Spleen (tissue), 11 donors: ENCODE measurements around the gene WNT9B. TPM values are rescaled to one million over a fixed set of nuclear protein-coding genes. Genes with fewer than 3 reads are reported as not detected.

Experiments used
- DNase-seq: peaks from one replicate; pipeline ENCODE4 v3.0.0-alpha.2; 2020
- H3K27ac ChIP-seq, 8 donors: fragments of 200-600 bp; sonication (generic) in 7 of 8; 1 replicate in 4 of 8; 2 replicates in 4 of 8; pipeline versions ENCODE4 v1.5.0 to v1.8.0; 2016 to 2021; ENCODE audit warnings: inconsistent platforms in 4 of 8, mild to moderate bottlenecking in 4 of 8, moderate library complexity in 1 of 8
- H3K27me3 ChIP-seq, 7 donors: fragments of 200-600 bp; sonication (generic) in 6 of 7; replicated peaks in 1 of 7; 1 replicate in 4 of 7; 2 replicates in 3 of 7; pipeline versions ENCODE4 v1.5.0 to v1.8.0; 2016 to 2021; ENCODE audit warnings: inconsistent platforms in 3 of 7, mild to moderate bottlenecking in 1 of 7
- H3K36me3 ChIP-seq, 6 donors: fragments of 200-600 bp; sonication (generic) in 5 of 6; 1 replicate in 4 of 6; 2 replicates in 2 of 6; pipeline versions ENCODE4 v1.5.0 to v1.8.0; 2016 to 2021; ENCODE audit warnings: inconsistent platforms in 2 of 6
- H3K4me1 ChIP-seq, 6 donors: fragments of 200-600 bp; sonication (generic) in 5 of 6; 1 replicate in 3 of 6; 2 replicates in 3 of 6; pipeline versions ENCODE4 v1.5.0 to v1.8.0; 2016 to 2021; ENCODE audit warnings: inconsistent platforms in 3 of 6
- H3K4me3 ChIP-seq, 8 donors: fragments of 200-600 bp; sonication (generic) in 7 of 8; 1 replicate in 4 of 8; 2 replicates in 4 of 8; pipeline versions ENCODE4 v1.5.0 to v1.8.0; 2016 to 2021; ENCODE audit warnings: inconsistent platforms in 4 of 8, mild to moderate bottlenecking in 4 of 8, moderate library complexity in 2 of 8
- H3K9me3 ChIP-seq, 8 donors: fragments of 200-600 bp; sonication (generic) in 7 of 8; 1 replicate in 4 of 8; 2 replicates in 4 of 8; pipeline versions ENCODE4 v1.5.0 to v1.8.0; 2016 to 2021; ENCODE audit warnings: inconsistent platforms in 4 of 8
- POLR2A ChIP-seq, 3 donors: fragments of 450-650 bp; IDR thresholded peaks; one replicate each; pipeline ENCODE4 v1.5.1; 2017; ENCODE audit warnings: antibody characterized with exemption in 3 of 3, mild to moderate bottlenecking in 1 of 3
- POLR2AphosphoS5 ChIP-seq, 3 donors: sonication (generic); formaldehyde crosslinking; IDR thresholded peaks; one replicate each; pipeline ENCODE4 v1.5.1; 2017; ENCODE audit warnings: antibody characterized with exemption in 3 of 3
- WGBS, 5 donors: extraction: QIAGEN DNeasy Blood & Tissue Kit in 3 of 5; methylation state at CpG; one replicate each; pipeline versions ENCODE4 v1.1.5 to v1.1.7; 2013 to 2018; 5-methylcytosine and 5-hydroxymethylcytosine counted together
- intact Hi-C: fragments of 100-400 bp; cut with DNase I; formaldehyde crosslinking; loops from one replicate; pipeline ENCODE4 v1.15.0; 2023; ENCODE audit warnings: low total_unique reads
- polyA plus RNA-seq, 3 donors: library from polyadenylated mRNA; stranded (reverse); fragments of 200-250 nt; gene quantifications; one replicate each; pipeline ENCODE4 v1.2.1, GENCODE V29; 2013
- total RNA-seq, 7 donors: library from RNA; depleted of rRNA in 3 of 7; stranded (reverse); fragments of >200 nt in 3 of 7; fragmentation: NEBNext Ultra II Directional in 4 of 7; extraction: Animal tissue kit (Norgen Biotek cat#: 25700) in 4 of 7; gene quantifications; one replicate each; pipeline versions ENCODE4 v1.1.0 to v1.2.1, GENCODE V29; 2016 to 2021
- TF ChIP-seq, protein P1 (sequence below), 11 experiments: fragments of 200-600 bp in 7 of 11; fragments of 450-650 bp in 4 of 11; sonication (generic) in 4 of 11; IDR thresholded peaks in 8 of 11; conservative IDR thresholded peaks in 3 of 11; 1 replicate in 7 of 11; 2 replicates in 4 of 11; pipeline versions ENCODE4 v1.4.0 to v1.8.0; 2016 to 2021; ENCODE audit warnings: antibody characterized with exemption in 11 of 11, inconsistent platforms in 4 of 11, mild to moderate bottlenecking in 1 of 11
- donor health status: healthy with polysubstance abuse.
- donor health status: DM: no; HTN: no; CAD: no; lungs with moderate emphysema.
- donor health status: DM: no; HTN: no; CAD: no.
- donor health status: Bipolar disorder and iron deficiency.
- donor health status: healthy.
- donor health status: DM: no; HTN: no; CAD: no.
- donor health status: DM: yes; HTN: yes; CAD: no.

Gene WNT9B
- total and polyA plus RNA-seq, 10 donors: 0.03 to 13.4 (median 0.69) TPM

DNA sequence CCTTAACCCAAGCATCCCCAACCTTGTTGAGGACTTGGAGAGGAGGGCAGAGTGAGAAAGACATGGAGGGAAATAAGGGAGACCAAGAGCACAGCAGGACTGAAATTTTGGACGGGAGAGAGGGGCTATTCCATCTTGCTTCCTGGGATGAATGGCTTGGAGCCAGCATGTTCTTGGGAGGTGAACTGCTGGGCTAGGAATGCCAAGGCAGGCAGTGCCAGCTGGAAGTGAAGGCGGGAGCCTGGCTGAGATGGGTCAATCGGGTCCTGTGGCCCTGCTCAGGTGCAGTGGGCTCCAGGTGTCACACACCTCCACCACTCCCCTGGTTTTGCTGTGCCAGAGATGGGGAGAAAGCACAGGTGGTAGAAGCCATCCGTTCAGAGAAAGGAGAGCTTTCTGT, 25.5 kb downstream of the WNT9B start:
- Histone ChIP-seq H3K27me3 (no peaks in the 10 kb centered on the region), H3K36me3 (no peaks in the 10 kb centered on the region), H3K27ac (peak overlapping the region in 5 of 8 donors; percentile 72 to 82 (median 76)), H3K4me1 (peaks cover 4 to 32% (median 21%) of the 10 kb centered on the region in 6 donors), H3K9me3 (no peaks in the 10 kb centered on the region), H3K4me3 (no peak overlapping the region)
- TF ChIP-seq, protein P1, sequence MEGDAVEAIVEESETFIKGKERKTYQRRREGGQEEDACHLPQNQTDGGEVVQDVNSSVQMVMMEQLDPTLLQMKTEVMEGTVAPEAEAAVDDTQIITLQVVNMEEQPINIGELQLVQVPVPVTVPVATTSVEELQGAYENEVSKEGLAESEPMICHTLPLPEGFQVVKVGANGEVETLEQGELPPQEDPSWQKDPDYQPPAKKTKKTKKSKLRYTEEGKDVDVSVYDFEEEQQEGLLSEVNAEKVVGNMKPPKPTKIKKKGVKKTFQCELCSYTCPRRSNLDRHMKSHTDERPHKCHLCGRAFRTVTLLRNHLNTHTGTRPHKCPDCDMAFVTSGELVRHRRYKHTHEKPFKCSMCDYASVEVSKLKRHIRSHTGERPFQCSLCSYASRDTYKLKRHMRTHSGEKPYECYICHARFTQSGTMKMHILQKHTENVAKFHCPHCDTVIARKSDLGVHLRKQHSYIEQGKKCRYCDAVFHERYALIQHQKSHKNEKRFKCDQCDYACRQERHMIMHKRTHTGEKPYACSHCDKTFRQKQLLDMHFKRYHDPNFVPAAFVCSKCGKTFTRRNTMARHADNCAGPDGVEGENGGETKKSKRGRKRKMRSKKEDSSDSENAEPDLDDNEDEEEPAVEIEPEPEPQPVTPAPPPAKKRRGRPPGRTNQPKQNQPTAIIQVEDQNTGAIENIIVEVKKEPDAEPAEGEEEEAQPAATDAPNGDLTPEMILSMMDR (IDR thresholded peaks at IDR 0.05 in 8 of 11, conservative IDR thresholded peaks at IDR 0.05 in 3 of 11): no peak
- TF ChIP-seq POLR2AphosphoS5 (IDR thresholded peaks at IDR 0.05) (no peak), POLR2A (IDR thresholded peaks at IDR 0.05) (no peak)
- 67 to 92% (median 81%) methylated on average over 4 of the region's 4 CpGs for WGBS, 5 donors
- intact Hi-C loops: no loop called here
- no peak for DNase-seq

DNA sequence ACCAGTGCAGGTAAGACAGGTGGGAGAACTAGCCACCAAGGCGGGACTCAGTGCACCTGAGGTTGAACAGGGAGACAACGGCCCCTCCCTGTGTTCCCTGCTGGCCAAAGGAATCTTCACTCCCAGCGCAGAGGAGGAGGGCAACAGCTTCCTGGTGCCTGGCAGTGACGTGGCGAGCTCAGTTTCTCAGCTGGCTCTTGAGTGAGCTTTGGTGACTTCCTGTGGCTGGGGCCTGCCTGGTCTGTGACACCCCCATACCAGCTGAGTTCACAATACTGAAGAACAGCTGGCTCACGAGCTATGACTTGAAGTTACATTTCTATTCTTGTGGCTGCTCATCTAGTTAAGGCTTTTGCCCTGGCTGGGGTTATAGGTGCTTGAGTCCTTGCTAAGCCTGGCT, 26.1 kb downstream of the WNT9B start:
- DNase-seq: no peak
- Histone ChIP-seq H3K4me3 (no peak overlapping the region), H3K27ac (peak overlapping the region in 7 of 8 donors; percentile 53 to 82 (median 76)), H3K27me3 (no peaks in the 10 kb centered on the region), H3K9me3 (no peaks in the 10 kb centered on the region), H3K36me3 (no peaks in the 10 kb centered on the region), H3K4me1 (peaks cover 4 to 32% (median 21%) of the 10 kb centered on the region in 6 donors)
- TF ChIP-seq POLR2AphosphoS5 (IDR thresholded peaks at IDR 0.05): no peak
- intact Hi-C loops: no loop called here
- WGBS, 5 donors: 45 to 75% (median 54%) methylated on average over 4 to 6 of the region's 6 CpGs

DNA sequence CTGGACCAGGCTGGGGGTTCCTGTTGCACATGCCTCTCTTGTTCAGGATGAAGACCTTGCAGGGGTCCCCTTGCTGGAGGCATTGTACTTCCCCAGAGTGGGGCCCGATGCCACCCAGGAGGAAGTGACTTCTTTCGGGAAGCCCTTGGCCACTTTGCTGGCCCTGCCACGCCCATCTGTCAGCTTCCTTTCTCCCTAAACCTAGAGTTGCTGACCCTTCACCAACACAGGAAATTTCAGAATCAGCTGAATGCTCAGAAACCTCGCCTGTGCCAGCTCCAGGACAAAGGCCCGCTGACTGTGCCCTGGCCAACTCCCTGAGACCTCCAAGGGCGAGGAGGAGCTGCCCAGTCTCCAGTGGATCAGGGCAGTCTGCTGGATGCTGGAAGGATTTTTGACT, 26.7 kb downstream of the WNT9B start:
- Histone ChIP-seq H3K36me3 (no peaks in the 10 kb centered on the region), H3K4me3 (no peak overlapping the region), H3K9me3 (no peaks in the 10 kb centered on the region), H3K27me3 (no peaks in the 10 kb centered on the region), H3K27ac (peak overlapping the region in 7 of 8 donors; percentile 53 to 82 (median 76)), H3K4me1 (peaks cover 4 to 32% (median 21%) of the 10 kb centered on the region in 6 donors)
- 25 to 47% (median 40%) methylated on average over 6 of the region's 6 CpGs for WGBS, 5 donors
- peak; percentile 82 for DNase-seq
- intact Hi-C loops: no loop called here
- TF ChIP-seq POLR2AphosphoS5 (IDR thresholded peaks at IDR 0.05): peak; percentile 25 to 69 (median 68)
- TF ChIP-seq, protein P1 (IDR thresholded peaks at IDR 0.05 in 8 of 11, conservative IDR thresholded peaks at IDR 0.05 in 3 of 11): no peak
- no peak for TF ChIP-seq POLR2A (IDR thresholded peaks at IDR 0.05)

DNA sequence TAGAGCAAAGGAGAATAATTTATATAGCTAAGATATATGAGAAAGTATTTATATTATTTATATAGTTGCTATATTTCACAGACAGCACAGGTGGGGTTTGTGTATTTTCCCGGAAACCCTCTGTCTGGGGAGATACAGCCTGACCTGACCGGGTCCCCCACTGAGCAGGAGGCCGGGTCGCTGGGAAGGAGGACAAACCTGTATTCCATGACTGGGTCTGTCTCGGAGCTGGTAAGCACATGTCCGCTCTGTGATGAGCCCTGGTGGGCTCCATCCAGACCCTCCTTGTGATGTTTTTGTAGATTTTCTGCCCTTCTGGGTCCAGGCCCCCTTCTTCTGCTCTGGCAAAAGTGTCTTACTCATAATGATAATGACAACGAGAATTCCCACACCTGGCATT, 27.7 kb downstream of the WNT9B start:
- Histone ChIP-seq H3K36me3 (no peaks in the 10 kb centered on the region), H3K27ac (peak overlapping the region in 7 of 8 donors; percentile 53 to 82 (median 76)), H3K9me3 (no peaks in the 10 kb centered on the region)

More for the DNA sequence above, 27.7 kb downstream of the WNT9B start:
- Histone ChIP-seq H3K27me3 (peaks cover 0 to 6% (median 0%) of the 10 kb centered on the region in 7 donors), H3K4me3 (no peak overlapping the region), H3K4me1 (peaks cover 4 to 32% (median 21%) of the 10 kb centered on the region in 6 donors)
- intact Hi-C loops: no loop called here
- DNase-seq: no peak
- WGBS, 5 donors: 75 to 93% (median 87%) methylated on average over 6 to 7 of the region's 7 CpGs
- no peak for TF ChIP-seq POLR2AphosphoS5 (IDR thresholded peaks at IDR 0.05)
- TF ChIP-seq, protein P1 (IDR thresholded peaks at IDR 0.05 in 8 of 11, conservative IDR thresholded peaks at IDR 0.05 in 3 of 11): no peak
- TF ChIP-seq POLR2A (IDR thresholded peaks at IDR 0.05): no peak
